HEK293 (cell line): ENCODE results near the gene TAF12.

ENCODE experiments used
- CTCF ChIA-PET: fragments of 350-600 bp; formaldehyde crosslinking; extraction: SDS; loops from one replicate; lab custom pipeline; 2021; ENCODE audit warnings: antibody characterized with exemption; lab: Yijun Ruan, JAX
- POLR2A ChIA-PET: fragments of 300-600 bp; formaldehyde crosslinking; extraction: SDS; loops from one replicate; lab custom pipeline; 2020; ENCODE audit warnings: antibody characterized with exemption, inconsistent platforms; lab: Yijun Ruan, JAX
- H3K27ac ChIP-seq: fragments of 200-500 bp; sonication (Bioruptor generic); 2 replicates; pipeline ENCODE4 v1.5.1; 2014; ENCODE audit warnings: low read depth, low read length, control low read depth, inconsistent platforms; ENCODE audit errors: extremely low read depth
- H3K36me3 ChIP-seq, 2 experiments: fragments of 200-500 bp in 1 of 2; sonication (Bioruptor generic) in 1 of 2; 1 replicate in 1 of 2; 2 replicates in 1 of 2; pipeline ENCODE4 v1.5.1; 2014 to 2017; ENCODE audit warnings: inconsistent platforms in 2 of 2, low read length in 2 of 2; ENCODE audit not compliant: control insufficient read depth in 2 of 2, insufficient read depth in 1 of 2
- H3K4me1 ChIP-seq: fragments of 200-500 bp; sonication (Bioruptor generic); 2 replicates; pipeline ENCODE4 v1.5.1; 2014; ENCODE audit warnings: mild to moderate bottlenecking, low read length, inconsistent platforms; ENCODE audit not compliant: control insufficient read depth, insufficient read depth
- H3K4me3 ChIP-seq: 2 replicates; pipeline ENCODE4 v1.5.1; 2011; ENCODE audit warnings: low read depth, mild to moderate bottlenecking, control low read depth, low read length, moderate library complexity
- H3K9me3 ChIP-seq: fragments of 200-500 bp; sonication (Bioruptor generic); 2 replicates; pipeline ENCODE4 v1.5.1; 2014; ENCODE audit warnings: low read depth, low read length, inconsistent platforms; ENCODE audit not compliant: control insufficient read depth, insufficient read depth
- GLIS1 ChIP-seq: fragments of 450-650 bp; formaldehyde crosslinking; IDR thresholded peaks from 2 replicates; pipeline ENCODE4 v1.5.1; 2016; ENCODE audit warnings: missing biosample characterization, missing genetic modification characterization
- IKZF3 ChIP-seq: fragments of 450-650 bp; IDR thresholded peaks from 2 replicates; pipeline ENCODE4 v1.5.0; 2018; ENCODE audit warnings: missing biosample characterization, mild to moderate bottlenecking, missing genetic modification characterization, moderate library complexity
- OSR2 ChIP-seq: fragments of 450-650 bp; formaldehyde crosslinking; IDR thresholded peaks from 2 replicates; pipeline ENCODE4 v1.5.1; 2016; ENCODE audit warnings: missing biosample characterization, missing genetic modification characterization
- ZEB2 ChIP-seq: fragments of 450-650 bp; formaldehyde crosslinking; IDR thresholded peaks from 2 replicates; pipeline ENCODE4 v1.5.1; 2016; ENCODE audit warnings: missing biosample characterization, missing genetic modification characterization
- ZNF121 ChIP-seq: fragments of 450-650 bp; formaldehyde crosslinking; IDR thresholded peaks from 2 replicates; pipeline ENCODE4 v1.5.1; 2016; ENCODE audit warnings: missing biosample characterization, missing genetic modification characterization
- ZNF174 ChIP-seq: fragments of 450-650 bp; formaldehyde crosslinking; IDR thresholded peaks from 2 replicates; pipeline ENCODE4 v1.5.0; 2017; ENCODE audit warnings: missing biosample characterization, mild to moderate bottlenecking, missing genetic modification characterization
- ZNF184 ChIP-seq: fragments of 450-650 bp; IDR thresholded peaks from 2 replicates; pipeline ENCODE4 v1.5.1; 2018; ENCODE audit warnings: missing biosample characterization, mild to moderate bottlenecking, missing genetic modification characterization
- ZNF211 ChIP-seq: fragments of 450-650 bp; formaldehyde crosslinking; IDR thresholded peaks from 2 replicates; pipeline ENCODE4 v1.5.1; 2016; ENCODE audit warnings: low read depth, missing biosample characterization, missing genetic modification characterization
- ZNF239 ChIP-seq: fragments of 450-650 bp; formaldehyde crosslinking; IDR thresholded peaks from 2 replicates; pipeline ENCODE4 v1.5.1; 2016; ENCODE audit warnings: missing biosample characterization, missing genetic modification characterization
- ZNF302 ChIP-seq: fragments of 450-650 bp; formaldehyde crosslinking; IDR thresholded peaks from 2 replicates; pipeline ENCODE4 v1.5.1; 2016; ENCODE audit warnings: missing biosample characterization, missing genetic modification characterization, low read depth
- ZNF426 ChIP-seq: fragments of 450-650 bp; formaldehyde crosslinking; IDR thresholded peaks from 2 replicates; pipeline ENCODE4 v1.5.1; 2017; ENCODE audit warnings: missing biosample characterization, missing genetic modification characterization, mild to moderate bottlenecking, inconsistent platforms, moderate library complexity
- ZNF501 ChIP-seq: fragments of 450-650 bp; formaldehyde crosslinking; IDR thresholded peaks from 2 replicates; pipeline ENCODE4 v1.5.1; 2016; ENCODE audit warnings: missing biosample characterization, missing genetic modification characterization
- ZNF600 ChIP-seq: fragments of 450-650 bp; formaldehyde crosslinking; IDR thresholded peaks from 2 replicates; pipeline ENCODE4 v1.5.1; 2016; ENCODE audit warnings: missing biosample characterization, missing genetic modification characterization
- ZNF658 ChIP-seq: fragments of 450-650 bp; formaldehyde crosslinking; IDR thresholded peaks from 2 replicates; pipeline ENCODE4; 2016; ENCODE audit warnings: missing biosample characterization, missing genetic modification characterization
- ZSCAN30 ChIP-seq: fragments of 450-650 bp; IDR thresholded peaks from 2 replicates; pipeline ENCODE4 v1.5.1; 2018; ENCODE audit warnings: missing biosample characterization, mild to moderate bottlenecking, missing genetic modification characterization, moderate library complexity
- ZXDB ChIP-seq: fragments of 450-650 bp; formaldehyde crosslinking; IDR thresholded peaks from 2 replicates; pipeline ENCODE4 v1.5.1; 2016; ENCODE audit warnings: missing biosample characterization, missing genetic modification characterization
- TF ChIP-seq, protein P1 (sequence below): fragments of 450-650 bp; formaldehyde crosslinking; IDR thresholded peaks from 2 replicates; pipeline ENCODE4 v1.5.1; 2016; ENCODE audit warnings: missing biosample characterization, missing genetic modification characterization
- TF ChIP-seq, protein P2 (sequence below): fragments of 450-650 bp; formaldehyde crosslinking; IDR thresholded peaks from 2 replicates; pipeline ENCODE4 v1.5.1; 2016; ENCODE audit warnings: missing biosample characterization, missing genetic modification characterization
- TF ChIP-seq, protein P3 (sequence below): fragments of 450-650 bp; formaldehyde crosslinking; IDR thresholded peaks from 2 replicates; pipeline ENCODE4 v1.5.1; 2016; ENCODE audit warnings: missing biosample characterization, missing genetic modification characterization
- TF ChIP-seq, protein P4 (sequence below): fragments of 450-650 bp; formaldehyde crosslinking; IDR thresholded peaks from 2 replicates; pipeline ENCODE4 v1.5.1; 2016; ENCODE audit warnings: missing biosample characterization, missing genetic modification characterization
- TF ChIP-seq, protein P5 (sequence below): fragments of 450-650 bp; formaldehyde crosslinking; IDR thresholded peaks from 2 replicates; pipeline ENCODE4 v1.5.1; 2017; ENCODE audit warnings: missing biosample characterization, mild to moderate bottlenecking, missing genetic modification characterization, moderate library complexity
- TF ChIP-seq, protein P6 (sequence below): fragments of 450-650 bp; formaldehyde crosslinking; IDR thresholded peaks from 2 replicates; pipeline ENCODE4 v1.5.1; 2016; ENCODE audit warnings: missing biosample characterization, missing genetic modification characterization
- TF ChIP-seq, protein P7 (sequence below): fragments of 450-650 bp; IDR thresholded peaks from 2 replicates; pipeline ENCODE4 v1.5.1; 2018; ENCODE audit warnings: missing biosample characterization, mild to moderate bottlenecking, missing genetic modification characterization

Gene TAF12

DNA sequence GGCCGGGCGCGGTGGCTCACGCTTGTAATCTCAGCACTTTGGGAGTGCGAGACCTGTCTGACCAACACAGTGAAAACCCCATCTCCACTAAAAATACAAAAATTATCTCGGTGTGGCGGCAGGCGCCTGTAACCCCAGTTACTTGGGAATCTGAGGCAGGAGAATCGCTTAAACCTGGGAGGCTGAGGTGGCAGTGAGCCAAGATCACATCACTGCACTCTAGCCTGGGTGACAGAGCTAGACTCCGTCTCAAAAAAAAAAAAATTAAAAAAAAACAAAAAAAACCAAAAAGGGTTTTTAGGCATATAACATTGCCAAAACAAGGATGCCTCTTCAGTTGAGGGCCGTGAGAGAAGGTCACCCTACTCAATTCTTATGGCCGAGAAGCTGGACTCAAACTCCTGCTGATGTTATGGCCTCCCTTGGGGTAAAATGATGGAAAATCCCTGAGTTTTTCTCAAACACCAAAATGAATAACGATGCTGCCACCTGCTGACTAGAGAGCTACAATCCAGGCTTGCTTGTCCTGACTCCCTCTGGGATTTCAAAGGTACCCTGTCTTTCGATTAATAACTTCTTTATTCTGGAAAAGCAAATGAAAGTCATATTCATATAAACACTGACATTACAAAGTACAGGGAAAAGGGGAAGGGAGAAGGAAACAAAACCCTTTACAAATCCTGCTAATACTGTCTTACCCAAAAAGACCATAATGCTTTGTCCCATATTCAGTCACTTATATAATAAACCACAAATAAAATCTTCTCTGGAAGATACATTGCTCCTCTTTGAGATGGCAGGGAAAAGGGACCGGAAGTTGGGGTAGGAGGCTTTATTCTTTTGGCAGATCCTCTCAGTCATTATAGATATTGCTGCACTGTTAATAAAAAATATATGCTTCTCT lies 40.1 kb downstream of the TAF12 start (continued):
- TF ChIP-seq, protein P1, sequence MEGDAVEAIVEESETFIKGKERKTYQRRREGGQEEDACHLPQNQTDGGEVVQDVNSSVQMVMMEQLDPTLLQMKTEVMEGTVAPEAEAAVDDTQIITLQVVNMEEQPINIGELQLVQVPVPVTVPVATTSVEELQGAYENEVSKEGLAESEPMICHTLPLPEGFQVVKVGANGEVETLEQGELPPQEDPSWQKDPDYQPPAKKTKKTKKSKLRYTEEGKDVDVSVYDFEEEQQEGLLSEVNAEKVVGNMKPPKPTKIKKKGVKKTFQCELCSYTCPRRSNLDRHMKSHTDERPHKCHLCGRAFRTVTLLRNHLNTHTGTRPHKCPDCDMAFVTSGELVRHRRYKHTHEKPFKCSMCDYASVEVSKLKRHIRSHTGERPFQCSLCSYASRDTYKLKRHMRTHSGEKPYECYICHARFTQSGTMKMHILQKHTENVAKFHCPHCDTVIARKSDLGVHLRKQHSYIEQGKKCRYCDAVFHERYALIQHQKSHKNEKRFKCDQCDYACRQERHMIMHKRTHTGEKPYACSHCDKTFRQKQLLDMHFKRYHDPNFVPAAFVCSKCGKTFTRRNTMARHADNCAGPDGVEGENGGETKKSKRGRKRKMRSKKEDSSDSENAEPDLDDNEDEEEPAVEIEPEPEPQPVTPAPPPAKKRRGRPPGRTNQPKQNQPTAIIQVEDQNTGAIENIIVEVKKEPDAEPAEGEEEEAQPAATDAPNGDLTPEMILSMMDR (tag by site-specific recombination), result peak; percentile 47
- TF ChIP-seq ZNF501 (tag by site-specific recombination), result no peak
- TF ChIP-seq, protein P2, sequence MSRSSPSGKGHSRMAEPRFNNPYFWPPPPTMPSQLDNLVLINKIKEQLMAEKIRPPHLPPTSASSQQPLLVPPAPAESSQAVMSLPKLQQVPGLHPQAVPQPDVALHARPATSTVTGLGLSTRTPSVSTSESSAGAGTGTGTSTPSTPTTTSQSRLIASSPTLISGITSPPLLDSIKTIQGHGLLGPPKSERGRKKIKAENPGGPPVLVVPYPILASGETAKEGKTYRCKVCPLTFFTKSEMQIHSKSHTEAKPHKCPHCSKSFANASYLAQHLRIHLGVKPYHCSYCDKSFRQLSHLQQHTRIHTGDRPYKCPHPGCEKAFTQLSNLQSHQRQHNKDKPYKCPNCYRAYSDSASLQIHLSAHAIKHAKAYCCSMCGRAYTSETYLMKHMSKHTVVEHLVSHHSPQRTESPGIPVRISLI (tag by site-specific recombination), result peak; percentile 98
- TF ChIP-seq ZXDB, result peak; percentile 28; the same call in 1 of the 2 replicates
- TF ChIP-seq ZNF211 (tag by site-specific recombination), result no peak
- TF ChIP-seq ZNF121, result no peak
- peak; percentile 95 for TF ChIP-seq IKZF3
- peak; percentile 47 for TF ChIP-seq GLIS1 (tag by site-specific recombination)
- TF ChIP-seq, protein P3, sequence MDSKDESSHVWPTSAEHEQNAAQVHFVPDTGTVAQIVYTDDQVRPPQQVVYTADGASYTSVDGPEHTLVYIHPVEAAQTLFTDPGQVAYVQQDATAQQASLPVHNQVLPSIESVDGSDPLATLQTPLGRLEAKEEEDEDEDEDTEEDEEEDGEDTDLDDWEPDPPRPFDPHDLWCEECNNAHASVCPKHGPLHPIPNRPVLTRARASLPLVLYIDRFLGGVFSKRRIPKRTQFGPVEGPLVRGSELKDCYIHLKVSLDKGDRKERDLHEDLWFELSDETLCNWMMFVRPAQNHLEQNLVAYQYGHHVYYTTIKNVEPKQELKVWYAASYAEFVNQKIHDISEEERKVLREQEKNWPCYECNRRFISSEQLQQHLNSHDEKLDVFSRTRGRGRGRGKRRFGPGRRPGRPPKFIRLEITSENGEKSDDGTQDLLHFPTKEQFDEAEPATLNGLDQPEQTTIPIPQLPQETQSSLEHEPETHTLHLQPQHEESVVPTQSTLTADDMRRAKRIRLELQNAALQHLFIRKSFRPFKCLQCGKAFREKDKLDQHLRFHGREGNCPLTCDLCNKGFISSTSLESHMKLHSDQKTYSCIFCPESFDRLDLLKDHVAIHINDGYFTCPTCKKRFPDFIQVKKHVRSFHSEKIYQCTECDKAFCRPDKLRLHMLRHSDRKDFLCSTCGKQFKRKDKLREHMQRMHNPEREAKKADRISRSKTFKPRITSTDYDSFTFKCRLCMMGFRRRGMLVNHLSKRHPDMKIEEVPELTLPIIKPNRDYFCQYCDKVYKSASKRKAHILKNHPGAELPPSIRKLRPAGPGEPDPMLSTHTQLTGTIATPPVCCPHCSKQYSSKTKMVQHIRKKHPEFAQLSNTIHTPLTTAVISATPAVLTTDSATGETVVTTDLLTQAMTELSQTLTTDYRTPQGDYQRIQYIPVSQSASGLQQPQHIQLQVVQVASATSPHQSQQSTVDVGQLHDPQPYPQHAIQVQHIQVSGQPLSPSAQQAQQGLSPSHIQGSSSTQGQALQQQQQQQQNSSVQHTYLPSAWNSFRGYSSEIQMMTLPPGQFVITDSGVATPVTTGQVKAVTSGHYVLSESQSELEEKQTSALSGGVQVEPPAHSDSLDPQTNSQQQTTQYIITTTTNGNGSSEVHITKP (tag by site-specific recombination), result peak; percentile 98
- peak; percentile 99 for TF ChIP-seq ZNF600
- TF ChIP-seq ZEB2, result peak; percentile 59
- peak; percentile 35; the same call in 1 of the 2 replicates for TF ChIP-seq ZSCAN30

DNA sequence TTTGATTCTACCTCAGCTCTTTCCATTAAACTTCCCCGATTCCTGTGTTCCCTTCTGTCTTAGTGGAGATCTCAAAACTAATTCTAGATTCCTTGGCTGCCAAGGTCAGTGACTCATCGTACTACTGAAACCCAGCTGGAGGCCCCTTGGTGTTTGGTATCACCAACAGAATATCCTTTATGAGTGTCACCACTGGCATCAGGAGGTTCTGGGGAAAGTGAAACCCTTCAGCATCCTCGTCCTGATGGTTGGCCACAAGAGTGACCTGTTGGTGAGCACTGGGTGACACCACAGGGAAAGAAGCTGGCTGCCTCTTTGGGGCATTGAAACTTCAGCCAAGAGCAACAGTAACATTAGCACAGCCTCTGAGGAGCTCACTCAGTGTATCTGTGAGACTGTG lies 41.2 kb downstream of the TAF12 start:
- Histone ChIP-seq H3K4me1 (peaks cover 5% of the 10 kb centered on the region), H3K27ac (no peak overlapping the region; the same call in 1 of the 2 replicates), H3K36me3 (peaks cover 4 to 45% of the 10 kb centered on the region in 2 experiments; a peak in 2 of 3 replicates), H3K4me3 (no peak overlapping the region), H3K9me3 (no peaks in the 10 kb centered on the region)
- POLR2A ChIA-PET, result interaction anchor here (0.7 to 5.4 kb wide), 5 partner anchors 20 to 702 kb away, joined by 3 to 56 read pairs (median 3); partner anchors contain the start of gene RCC1
- CTCF ChIA-PET, result interaction anchor here (0.6 to 4.5 kb wide), 10 partner anchors 21 to 353 kb away, joined by 3 to 26 read pairs (median 6); no protein-coding TSS in a partner anchor
- no peak for TF ChIP-seq ZNF239
- no peak for TF ChIP-seq ZNF658 (tag by site-specific recombination)
- no peak for TF ChIP-seq ZNF174 (tag by site-specific recombination)
- TF ChIP-seq, protein P4, sequence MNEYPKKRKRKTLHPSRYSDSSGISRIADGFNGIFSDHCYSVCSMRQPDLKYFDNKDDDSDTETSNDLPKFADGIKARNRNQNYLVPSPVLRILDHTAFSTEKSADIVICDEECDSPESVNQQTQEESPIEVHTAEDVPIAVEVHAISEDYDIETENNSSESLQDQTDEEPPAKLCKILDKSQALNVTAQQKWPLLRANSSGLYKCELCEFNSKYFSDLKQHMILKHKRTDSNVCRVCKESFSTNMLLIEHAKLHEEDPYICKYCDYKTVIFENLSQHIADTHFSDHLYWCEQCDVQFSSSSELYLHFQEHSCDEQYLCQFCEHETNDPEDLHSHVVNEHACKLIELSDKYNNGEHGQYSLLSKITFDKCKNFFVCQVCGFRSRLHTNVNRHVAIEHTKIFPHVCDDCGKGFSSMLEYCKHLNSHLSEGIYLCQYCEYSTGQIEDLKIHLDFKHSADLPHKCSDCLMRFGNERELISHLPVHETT, result no peak
- TF ChIP-seq, protein P5, sequence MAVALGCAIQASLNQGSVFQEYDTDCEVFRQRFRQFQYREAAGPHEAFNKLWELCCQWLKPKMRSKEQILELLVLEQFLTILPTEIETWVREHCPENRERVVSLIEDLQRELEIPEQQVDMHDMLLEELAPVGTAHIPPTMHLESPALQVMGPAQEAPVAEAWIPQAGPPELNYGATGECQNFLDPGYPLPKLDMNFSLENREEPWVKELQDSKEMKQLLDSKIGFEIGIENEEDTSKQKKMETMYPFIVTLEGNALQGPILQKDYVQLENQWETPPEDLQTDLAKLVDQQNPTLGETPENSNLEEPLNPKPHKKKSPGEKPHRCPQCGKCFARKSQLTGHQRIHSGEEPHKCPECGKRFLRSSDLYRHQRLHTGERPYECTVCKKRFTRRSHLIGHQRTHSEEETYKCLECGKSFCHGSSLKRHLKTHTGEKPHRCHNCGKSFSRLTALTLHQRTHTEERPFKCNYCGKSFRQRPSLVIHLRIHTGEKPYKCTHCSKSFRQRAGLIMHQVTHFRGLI (tag by site-specific recombination), result peak; percentile 62; the same call in 1 of the 2 replicates
- no peak for TF ChIP-seq ZNF302 (tag by site-specific recombination)
- TF ChIP-seq ZNF426 (tag by site-specific recombination), result no peak
- 0 out of 2 replicates have a peak, but pooled peaks have one; percentile 12 for TF ChIP-seq OSR2 (tag by site-specific recombination)
- no peak for TF ChIP-seq ZNF184 (tag by site-specific recombination)
- TF ChIP-seq, protein P6, sequence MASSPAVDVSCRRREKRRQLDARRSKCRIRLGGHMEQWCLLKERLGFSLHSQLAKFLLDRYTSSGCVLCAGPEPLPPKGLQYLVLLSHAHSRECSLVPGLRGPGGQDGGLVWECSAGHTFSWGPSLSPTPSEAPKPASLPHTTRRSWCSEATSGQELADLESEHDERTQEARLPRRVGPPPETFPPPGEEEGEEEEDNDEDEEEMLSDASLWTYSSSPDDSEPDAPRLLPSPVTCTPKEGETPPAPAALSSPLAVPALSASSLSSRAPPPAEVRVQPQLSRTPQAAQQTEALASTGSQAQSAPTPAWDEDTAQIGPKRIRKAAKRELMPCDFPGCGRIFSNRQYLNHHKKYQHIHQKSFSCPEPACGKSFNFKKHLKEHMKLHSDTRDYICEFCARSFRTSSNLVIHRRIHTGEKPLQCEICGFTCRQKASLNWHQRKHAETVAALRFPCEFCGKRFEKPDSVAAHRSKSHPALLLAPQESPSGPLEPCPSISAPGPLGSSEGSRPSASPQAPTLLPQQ (tag by site-specific recombination), result 0 out of 2 replicates have a peak, but pooled peaks have one; percentile 45
- TF ChIP-seq, protein P7, sequence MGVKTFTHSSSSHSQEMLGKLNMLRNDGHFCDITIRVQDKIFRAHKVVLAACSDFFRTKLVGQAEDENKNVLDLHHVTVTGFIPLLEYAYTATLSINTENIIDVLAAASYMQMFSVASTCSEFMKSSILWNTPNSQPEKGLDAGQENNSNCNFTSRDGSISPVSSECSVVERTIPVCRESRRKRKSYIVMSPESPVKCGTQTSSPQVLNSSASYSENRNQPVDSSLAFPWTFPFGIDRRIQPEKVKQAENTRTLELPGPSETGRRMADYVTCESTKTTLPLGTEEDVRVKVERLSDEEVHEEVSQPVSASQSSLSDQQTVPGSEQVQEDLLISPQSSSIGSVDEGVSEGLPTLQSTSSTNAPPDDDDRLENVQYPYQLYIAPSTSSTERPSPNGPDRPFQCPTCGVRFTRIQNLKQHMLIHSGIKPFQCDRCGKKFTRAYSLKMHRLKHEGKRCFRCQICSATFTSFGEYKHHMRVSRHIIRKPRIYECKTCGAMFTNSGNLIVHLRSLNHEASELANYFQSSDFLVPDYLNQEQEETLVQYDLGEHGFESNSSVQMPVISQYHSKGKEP, result no peak
